Testis (tissue), 2 donors: ENCODE measurements around the gene RGL4.

Experiments
- CTCF ChIP-seq, 3 experiments: fragments of 450-650 bp in 2 of 3; fragments of 200-600 bp in 1 of 3; sonication (generic) in 1 of 3; IDR thresholded peaks; one replicate each; pipeline ENCODE4 v1.5.1; 2016 to 2019; ENCODE audit warnings: antibody characterized with exemption in 3 of 3, mild to moderate bottlenecking in 2 of 3, moderate library complexity in 1 of 3
- POLR2A ChIP-seq: fragments of 450-650 bp; IDR thresholded peaks from one replicate; pipeline ENCODE4 v1.6.1; 2017; ENCODE audit warnings: antibody characterized with exemption, mild to moderate bottlenecking, moderate library complexity

- TF ChIP-seq CTCF (IDR thresholded peaks at IDR 0.05) (no peak), POLR2A (no peak)
Measured at GRCh38 chr22:23682077-23682476, 8.7 kb upstream of the RGL4 start.
